HG03045 (cell line): ENCODE data around the gene TSHZ2.
"Not testable (repeated sequence)": the region's sequence is repeated elsewhere in the genome, so short reads cannot be mapped to it uniquely, and the experiment has no call there.

Experiments
- ATAC-seq: cut with Tn5 transposase; IDR thresholded peaks from one replicate; pipeline ENCODE4 v1.9.1; 2021; ENCODE audit warnings: mild to moderate bottlenecking, moderate library complexity; ENCODE audit not compliant: unreplicated experiment

Gene TSHZ2

GRCh38 chr20:53334861-53335260 lies 362.7 kb downstream of the TSHZ2 start:
- no peak for ATAC-seq

GRCh38 chr20:53335555-53335954 lies 363.4 kb downstream of the TSHZ2 start:
- no peak for ATAC-seq

- no peak for ATAC-seq
Observed at GRCh38 chr20:53336892-53337291, 364.7 kb downstream of the TSHZ2 start.

DNA sequence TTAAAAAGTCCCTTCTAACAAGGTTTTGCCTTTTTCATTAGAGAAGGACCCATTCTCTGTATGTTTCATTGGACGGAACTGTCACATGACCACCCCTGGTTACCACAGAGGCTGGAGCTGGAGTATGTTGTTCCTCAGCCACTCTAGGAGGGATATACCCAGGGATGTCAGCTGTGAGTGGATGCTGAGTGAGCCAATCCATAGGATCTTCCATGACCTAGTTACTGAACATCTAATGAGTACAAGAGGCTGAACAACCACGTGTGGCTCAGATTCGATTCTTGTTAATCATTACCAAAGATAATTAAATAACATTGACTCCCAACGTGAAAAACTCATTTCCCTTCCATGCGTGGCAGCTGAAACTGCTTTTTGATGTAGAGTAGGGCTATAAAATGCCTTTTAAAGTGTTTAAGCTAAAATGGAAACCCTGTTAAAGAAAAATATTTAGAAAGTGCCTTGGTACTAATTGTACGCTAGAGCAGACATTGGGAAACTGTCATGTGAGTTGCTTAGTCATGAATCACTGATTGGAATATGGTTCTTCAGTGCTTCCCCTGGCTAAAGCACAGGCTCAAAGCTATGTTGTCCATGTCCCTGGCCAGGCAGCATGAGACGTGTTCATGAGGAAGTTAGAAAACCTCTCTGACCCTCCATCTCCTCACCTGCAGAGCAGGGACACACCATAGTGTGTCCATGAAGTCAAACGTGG lies 365.4 kb downstream of the TSHZ2 start:
- no peak for ATAC-seq

- no peak for ATAC-seq
Observed at GRCh38 chr20:53338716-53339115, 366.6 kb downstream of the TSHZ2 start.

DNA sequence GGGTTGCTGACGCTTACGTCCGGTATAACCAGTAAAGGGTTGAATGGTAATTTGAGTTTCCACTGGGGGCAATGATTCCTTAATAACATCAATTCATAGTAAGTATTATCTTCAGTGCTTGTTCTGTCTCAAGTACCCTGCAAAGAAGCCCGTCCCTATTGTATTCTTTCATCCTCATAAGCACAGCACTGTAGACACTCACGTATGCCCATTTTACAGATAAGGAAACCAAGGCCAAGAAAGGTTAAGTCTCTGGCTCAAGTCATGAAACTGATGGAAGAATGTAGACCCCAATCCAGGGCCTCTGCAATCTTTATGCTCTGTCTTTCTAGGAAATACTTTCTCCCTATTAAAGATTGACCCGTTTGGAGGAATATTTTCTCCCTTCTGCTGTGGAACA lies 370.3 kb downstream of the TSHZ2 start:
- no peak for ATAC-seq

GRCh38 chr20:53343448-53343847 lies 371.3 kb downstream of the TSHZ2 start:
- ATAC-seq = no peak

GRCh38 chr20:53344891-53345290 lies 372.7 kb downstream of the TSHZ2 start:
- ATAC-seq = no peak

DNA sequence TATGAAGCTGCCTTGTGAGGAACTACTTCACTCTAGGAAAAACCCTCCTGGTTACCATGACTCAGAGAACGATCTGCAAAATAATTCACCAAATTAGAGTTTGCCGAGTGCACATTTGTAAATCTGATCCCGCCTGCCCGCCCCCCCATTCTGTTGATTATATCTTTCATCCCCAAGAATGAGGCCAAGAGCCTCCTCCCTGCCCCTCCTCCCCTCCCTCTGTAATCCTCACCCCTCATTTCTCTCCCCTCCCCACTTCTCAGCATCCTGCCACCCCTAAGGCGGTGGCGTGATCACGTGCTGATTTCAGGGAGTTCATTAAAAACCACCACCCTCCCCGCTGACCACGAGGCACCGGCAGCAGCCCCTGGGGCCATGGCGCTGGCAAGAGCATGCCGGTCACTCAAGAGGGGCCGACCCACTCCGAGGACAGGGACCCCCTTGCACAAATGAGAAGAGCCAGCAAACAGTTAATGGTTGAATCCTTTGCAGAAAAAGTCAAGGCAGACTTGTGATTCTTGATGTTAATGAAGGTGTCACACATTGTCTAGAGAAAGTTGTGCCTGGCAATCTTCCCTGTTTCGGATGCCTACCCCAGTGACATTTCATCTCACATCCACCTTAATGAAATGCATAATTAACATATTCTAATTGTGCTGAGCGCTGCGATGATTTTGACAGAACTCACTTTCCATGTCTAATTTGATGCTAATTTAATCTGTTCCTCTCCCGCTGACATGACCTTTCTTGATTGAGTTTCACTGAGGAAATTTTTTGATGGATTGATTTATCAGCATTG lies 373.6 kb downstream of the TSHZ2 start:
- no peak for ATAC-seq

GRCh38 chr20:53346335-53346648 lies 374.1 kb downstream of the TSHZ2 start:
- ATAC-seq = no peak

DNA sequence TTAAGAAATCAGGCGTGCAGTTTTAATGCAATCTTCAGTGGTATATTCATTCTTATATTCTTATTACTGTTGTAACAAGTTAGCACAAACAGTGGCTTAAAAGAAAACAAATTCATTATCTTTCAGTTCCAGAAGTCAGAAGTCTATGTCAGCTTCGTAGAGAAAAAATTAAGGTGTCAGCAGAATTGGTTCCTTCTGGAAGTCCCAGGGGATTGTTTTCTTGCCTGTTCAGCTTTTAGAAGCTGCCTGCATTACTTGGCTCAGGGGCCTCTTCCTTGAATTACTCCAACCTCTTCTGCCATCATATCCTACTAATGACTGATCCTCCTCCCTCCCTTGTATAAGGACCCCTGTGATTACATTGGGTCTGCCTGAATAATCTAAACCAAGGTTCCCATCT lies 377.6 kb downstream of the TSHZ2 start:
- ATAC-seq = no peak

DNA sequence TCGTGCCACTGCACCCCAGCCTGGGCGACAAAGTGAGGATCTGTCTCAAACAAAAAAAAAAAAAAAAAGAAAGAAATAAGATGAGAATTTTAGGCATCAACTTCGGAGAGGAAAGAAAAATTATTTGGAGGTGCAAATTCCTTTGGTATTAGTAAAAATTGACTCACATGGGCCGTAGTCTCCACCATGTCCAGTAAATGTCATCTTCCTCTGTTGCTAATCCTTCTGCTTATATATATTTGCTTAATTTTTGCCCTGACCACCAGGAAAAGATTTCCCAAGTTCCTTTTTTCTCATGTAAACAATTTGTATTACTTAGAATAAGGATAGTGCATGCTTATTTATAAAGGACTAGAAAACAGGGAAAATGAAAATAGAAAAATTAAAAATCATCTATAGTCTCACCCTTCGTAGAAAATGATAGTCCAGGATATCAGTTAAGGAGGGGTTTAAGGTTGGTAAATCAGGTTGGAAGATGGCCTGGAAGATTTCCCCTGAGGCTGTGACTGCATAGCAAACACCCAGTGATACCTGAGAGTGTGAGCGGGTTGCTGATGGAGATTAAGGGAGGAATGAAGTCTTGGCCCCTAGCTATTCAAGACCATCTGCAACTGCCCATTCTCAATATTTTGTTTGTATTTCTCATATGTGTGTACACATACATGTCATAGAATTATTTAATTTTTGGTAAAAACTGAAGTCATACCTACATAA lies 380.7 kb downstream of the TSHZ2 start:
- ATAC-seq = no peak

GRCh38 chr20:53354314-53354713 lies 382.2 kb downstream of the TSHZ2 start:
- no peak for ATAC-seq

GRCh38 chr20:53355790-53356189 lies 383.6 kb downstream of the TSHZ2 start:
- no peak for ATAC-seq

- no peak for ATAC-seq
Observed at GRCh38 chr20:53359425-53359824, 387.3 kb downstream of the TSHZ2 start.

DNA sequence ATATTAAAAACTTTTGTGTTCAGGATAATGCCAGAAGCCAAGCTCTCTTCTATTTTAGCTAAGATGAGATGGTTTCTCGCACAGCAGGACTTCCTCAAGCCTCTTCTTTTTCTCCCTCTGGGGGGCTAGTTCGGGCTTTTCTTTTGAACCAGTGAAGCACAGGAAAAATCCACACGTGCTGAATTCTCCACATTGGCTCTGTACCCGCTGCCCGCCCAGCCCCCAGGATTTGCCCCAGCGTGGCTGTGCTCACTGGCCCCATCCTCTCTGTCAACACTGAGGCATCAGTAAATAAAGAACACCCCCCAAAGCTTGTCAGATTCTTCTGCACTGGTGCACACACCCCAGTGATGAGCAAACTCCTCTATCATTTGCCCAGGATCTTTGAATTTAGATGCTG lies 388.7 kb downstream of the TSHZ2 start:
- ATAC-seq = no peak

GRCh38 chr20:53362736-53363135 lies 390.6 kb downstream of the TSHZ2 start:
- no peak for ATAC-seq

GRCh38 chr20:53364646-53365045 lies 392.5 kb downstream of the TSHZ2 start:
- ATAC-seq = no peak

DNA sequence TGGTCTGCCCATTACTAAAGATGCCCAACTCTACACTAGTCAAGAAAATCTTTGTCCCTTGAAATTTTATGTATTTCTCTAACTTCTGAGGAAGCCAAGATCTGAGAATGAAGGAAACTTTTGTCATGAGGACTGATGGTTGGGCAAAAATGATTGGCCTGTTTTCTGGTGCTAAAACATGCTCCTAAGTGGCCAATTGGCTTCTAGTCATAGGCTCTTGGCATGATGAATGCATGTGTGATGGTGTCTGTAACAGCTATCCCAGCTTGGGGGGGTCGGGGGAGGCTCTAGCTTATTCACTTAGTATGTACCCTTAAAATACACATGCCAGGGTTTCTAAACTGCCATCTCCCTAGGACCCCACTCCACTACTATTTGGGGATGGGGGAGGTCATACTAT lies 392.9 kb downstream of the TSHZ2 start:
- no peak for ATAC-seq

- no peak for ATAC-seq
Observed at GRCh38 chr20:53365539-53366075, 393.4 kb downstream of the TSHZ2 start.

GRCh38 chr20:53366928-53367327 lies 394.8 kb downstream of the TSHZ2 start:
- ATAC-seq = not testable (repeated sequence)

DNA sequence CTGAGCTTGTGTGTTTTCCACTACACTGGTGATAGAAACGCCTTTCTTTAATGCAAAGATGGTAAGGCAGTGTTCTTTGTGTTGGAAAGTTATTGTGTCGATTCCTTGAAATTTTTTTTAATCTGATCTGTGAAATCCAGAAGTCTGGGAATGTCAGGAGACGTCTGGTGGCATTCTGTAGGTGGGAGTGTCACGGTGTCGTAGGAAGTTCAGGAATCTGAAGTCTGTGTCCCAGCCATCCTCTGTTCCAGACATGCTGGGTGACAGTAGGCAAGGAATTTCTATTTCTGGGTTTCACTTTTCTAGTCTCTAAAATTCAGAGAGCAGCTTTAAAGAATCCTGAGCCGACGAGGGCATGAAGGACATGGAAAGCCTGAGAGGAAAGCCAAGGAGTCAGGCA lies 397.7 kb downstream of the TSHZ2 start:
- ATAC-seq = no peak
